GM12801 (cell line): ENCODE measurements around the gene WDR91.

Experiments
- CTCF ChIP-seq: IDR thresholded peaks from one replicate; pipeline ENCODE4 v1.5.1; 2011; ENCODE audit warnings: control low read depth; ENCODE audit not compliant: insufficient read length; ENCODE audit errors: extremely low read depth

Gene WDR91

GRCh38 chr7:135204341-135204749 lies 7.0 kb downstream of the WDR91 start:
- TF ChIP-seq CTCF: no peak

GRCh38 chr7:135201350-135201749 lies 10.0 kb downstream of the WDR91 start:
- no peak for TF ChIP-seq CTCF

DNA sequence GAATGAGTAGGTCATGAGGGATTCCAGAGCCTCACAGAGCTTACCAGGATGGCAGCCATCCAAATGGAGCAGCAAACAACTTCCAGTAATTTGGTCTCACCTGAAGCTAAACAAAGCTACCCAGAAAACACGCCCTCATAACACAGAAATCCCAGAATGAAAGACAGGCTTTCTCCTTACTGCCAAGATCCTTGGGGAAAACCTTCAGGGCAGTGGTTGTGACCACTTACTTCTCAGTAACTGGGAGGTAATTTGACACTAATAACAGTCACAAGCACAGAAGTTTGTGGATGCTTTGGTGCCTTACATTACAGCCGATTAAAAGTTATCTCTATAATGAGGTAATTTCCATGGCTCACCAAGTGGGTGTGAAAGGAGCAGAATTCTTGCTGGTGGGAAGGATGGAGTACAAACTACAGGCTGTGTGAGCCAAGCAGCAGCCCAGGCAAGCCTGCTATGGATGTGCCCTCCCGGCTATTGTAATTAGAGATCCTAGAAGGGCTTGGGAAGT lies 10.4 kb downstream of the WDR91 start:
- TF ChIP-seq CTCF: no peak

DNA sequence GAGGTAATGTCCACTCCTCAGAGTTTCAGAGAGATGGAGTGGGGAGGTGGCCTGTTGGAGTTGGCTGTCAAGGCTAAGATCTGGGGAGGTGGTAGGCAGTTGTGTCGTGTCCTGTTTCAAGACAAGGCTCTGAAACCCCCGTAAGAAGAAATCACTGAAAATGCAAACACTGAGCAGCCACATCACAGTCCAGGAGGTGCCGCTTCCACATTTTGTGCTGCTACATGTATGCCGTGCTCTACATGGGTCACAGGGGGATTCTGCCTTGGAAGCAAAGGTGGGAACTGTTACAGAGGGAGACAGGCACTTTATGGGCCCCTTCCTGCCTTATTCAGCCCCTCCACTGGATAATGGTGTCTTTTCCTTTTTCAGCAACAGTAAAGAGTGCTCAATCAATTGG lies 11.9 kb downstream of the WDR91 start:
- no peak for TF ChIP-seq CTCF

- TF ChIP-seq CTCF: no peak
Measured at GRCh38 chr7:135197906-135198655, 13.2 kb downstream of the WDR91 start.

DNA sequence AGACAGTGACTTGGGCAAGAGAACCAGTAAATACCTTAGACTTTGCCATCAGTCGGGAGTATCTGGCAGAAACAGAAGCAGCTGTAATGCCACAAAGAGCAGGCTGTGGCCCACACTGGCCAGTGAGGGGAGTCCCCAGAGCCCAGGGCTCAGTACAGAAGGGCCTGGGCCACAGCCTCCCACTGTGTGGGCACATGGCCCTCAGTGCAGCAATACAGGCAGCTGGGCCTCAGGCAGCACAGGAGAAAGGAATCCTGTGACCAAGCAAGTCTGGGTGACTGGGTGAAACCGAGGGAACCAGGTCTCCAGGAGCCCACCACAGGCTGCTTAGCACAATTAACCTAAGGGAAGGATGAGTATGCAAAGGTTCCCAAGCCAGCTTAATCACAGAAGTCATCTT lies 14.0 kb downstream of the WDR91 start:
- no peak for TF ChIP-seq CTCF

DNA sequence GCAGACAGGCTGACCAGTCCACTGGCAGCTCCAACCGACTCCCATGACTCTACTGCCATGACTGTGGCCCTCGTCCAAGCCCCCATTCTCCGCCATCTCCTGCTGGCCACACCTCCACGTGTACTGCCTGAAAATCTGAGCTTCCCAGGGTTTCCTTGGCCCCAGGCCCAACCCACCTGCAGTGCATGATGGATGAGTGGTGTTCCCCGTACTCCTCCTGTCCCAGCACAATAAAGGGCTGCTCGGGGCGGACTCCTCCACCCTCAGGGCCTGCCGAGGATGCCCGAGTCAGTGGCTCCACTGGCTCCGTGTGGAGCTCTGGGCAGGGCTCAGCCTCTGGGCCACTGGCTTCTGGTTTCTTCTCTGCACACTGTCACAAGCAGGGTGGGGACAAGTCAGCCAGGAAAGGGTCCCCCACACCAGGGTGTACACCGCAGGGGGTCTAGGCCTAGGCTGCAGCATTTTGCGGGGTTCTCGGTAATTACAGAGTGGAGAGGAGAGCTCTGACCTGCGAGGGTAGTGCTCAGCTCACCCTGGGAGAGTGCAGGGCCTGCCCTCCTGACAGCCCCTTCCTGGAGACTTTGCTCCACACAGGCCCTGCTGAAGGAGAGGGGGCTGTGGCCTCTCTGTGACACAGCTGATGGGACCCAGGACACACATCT lies 15.2 kb downstream of the WDR91 start:
- TF ChIP-seq CTCF: no peak
